Measurements from ENCODE around the gene MACROD1. TPM values are rescaled to one million over a fixed set of nuclear protein-coding genes. Genes with fewer than 3 reads are reported as not detected.
A peak's percentile ranks its signal among the peaks of the same experiment; 100 is the strongest.

MACROD1 gene
- total and polyA plus RNA-seq, 9 of the 15 experiments (the other 6 are each of a cell fraction or from before 2014, with no cell fraction given): 1.1 to 60.0 (median 26.4) TPM

DNA sequence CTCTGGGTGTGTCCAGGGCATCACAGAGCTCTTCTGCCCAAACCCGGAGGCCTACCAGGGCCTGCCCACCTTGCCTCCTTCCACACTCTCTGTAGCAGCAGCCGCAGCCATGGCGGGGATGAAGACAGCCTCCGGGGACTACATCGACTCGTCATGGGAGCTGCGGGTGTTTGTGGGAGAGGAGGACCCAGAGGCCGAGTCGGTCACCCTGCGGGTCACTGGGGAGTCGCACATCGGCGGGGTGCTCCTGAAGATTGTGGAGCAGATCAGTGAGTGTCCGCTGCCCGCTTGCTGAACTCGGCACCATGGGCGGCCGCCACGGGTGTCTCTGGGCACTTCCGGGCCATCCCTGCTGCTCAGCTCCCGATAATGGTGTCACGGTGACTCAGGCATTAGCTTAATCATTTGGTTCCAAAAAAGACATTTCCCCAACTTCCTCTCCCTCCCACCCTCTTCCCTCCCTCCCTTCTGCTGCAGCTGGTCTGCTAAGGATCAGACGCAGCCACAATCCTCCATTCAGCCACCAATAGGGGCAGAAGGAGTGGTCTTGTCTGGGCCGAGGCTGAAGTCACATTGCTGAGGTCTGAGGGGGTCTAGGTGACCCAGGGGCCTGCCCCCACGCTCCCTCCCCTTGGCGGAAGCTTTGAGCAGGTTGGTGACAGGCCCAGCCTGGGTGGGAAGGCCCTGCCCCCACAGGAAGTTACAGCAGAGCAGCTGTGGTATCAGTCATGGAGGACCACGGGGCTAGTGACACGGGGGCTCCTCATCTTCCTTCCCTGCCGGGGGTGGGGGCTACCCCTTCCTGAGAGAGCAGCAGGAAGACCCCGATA is 41.6 kb upstream of the MACROD1 start (continued):
- TF ChIP-seq SRSF7 (optimal IDR thresholded peaks at IDR 0.05; ENCODE audit: low read depth, low read length): no peak
- no peak for TF ChIP-seq ZNF717 (CRISPR knock-in tag; IDR thresholded peaks at IDR 0.05)
- TF ChIP-seq, protein P1, sequence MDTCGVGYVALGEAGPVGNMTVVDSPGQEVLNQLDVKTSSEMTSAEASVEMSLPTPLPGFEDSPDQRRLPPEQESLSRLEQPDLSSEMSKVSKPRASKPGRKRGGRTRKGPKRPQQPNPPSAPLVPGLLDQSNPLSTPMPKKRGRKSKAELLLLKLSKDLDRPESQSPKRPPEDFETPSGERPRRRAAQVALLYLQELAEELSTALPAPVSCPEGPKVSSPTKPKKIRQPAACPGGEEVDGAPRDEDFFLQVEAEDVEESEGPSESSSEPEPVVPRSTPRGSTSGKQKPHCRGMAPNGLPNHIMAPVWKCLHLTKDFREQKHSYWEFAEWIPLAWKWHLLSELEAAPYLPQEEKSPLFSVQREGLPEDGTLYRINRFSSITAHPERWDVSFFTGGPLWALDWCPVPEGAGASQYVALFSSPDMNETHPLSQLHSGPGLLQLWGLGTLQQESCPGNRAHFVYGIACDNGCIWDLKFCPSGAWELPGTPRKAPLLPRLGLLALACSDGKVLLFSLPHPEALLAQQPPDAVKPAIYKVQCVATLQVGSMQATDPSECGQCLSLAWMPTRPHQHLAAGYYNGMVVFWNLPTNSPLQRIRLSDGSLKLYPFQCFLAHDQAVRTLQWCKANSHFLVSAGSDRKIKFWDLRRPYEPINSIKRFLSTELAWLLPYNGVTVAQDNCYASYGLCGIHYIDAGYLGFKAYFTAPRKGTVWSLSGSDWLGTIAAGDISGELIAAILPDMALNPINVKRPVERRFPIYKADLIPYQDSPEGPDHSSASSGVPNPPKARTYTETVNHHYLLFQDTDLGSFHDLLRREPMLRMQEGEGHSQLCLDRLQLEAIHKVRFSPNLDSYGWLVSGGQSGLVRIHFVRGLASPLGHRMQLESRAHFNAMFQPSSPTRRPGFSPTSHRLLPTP (IDR thresholded peaks at IDR 0.05; ENCODE audit: borderline replicate concordance, extremely low read depth, insufficient read length): no peak
- TF ChIP-seq, protein P2, sequence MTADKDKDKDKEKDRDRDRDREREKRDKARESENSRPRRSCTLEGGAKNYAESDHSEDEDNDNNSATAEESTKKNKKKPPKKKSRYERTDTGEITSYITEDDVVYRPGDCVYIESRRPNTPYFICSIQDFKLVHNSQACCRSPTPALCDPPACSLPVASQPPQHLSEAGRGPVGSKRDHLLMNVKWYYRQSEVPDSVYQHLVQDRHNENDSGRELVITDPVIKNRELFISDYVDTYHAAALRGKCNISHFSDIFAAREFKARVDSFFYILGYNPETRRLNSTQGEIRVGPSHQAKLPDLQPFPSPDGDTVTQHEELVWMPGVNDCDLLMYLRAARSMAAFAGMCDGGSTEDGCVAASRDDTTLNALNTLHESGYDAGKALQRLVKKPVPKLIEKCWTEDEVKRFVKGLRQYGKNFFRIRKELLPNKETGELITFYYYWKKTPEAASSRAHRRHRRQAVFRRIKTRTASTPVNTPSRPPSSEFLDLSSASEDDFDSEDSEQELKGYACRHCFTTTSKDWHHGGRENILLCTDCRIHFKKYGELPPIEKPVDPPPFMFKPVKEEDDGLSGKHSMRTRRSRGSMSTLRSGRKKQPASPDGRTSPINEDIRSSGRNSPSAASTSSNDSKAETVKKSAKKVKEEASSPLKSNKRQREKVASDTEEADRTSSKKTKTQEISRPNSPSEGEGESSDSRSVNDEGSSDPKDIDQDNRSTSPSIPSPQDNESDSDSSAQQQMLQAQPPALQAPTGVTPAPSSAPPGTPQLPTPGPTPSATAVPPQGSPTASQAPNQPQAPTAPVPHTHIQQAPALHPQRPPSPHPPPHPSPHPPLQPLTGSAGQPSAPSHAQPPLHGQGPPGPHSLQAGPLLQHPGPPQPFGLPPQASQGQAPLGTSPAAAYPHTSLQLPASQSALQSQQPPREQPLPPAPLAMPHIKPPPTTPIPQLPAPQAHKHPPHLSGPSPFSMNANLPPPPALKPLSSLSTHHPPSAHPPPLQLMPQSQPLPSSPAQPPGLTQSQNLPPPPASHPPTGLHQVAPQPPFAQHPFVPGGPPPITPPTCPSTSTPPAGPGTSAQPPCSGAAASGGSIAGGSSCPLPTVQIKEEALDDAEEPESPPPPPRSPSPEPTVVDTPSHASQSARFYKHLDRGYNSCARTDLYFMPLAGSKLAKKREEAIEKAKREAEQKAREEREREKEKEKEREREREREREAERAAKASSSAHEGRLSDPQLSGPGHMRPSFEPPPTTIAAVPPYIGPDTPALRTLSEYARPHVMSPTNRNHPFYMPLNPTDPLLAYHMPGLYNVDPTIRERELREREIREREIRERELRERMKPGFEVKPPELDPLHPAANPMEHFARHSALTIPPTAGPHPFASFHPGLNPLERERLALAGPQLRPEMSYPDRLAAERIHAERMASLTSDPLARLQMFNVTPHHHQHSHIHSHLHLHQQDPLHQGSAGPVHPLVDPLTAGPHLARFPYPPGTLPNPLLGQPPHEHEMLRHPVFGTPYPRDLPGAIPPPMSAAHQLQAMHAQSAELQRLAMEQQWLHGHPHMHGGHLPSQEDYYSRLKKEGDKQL (CRISPR knock-in tag; IDR thresholded peaks at IDR 0.05; ENCODE audit: borderline replicate concordance): no peak
- TF ChIP-seq ZSCAN32 (CRISPR knock-in tag; IDR thresholded peaks at IDR 0.05): no peak
- no peak for TF ChIP-seq FOXP1 (CRISPR knock-in tag; IDR thresholded peaks at IDR 0.05)
- peak; percentile 79 for TF ChIP-seq POLR2AphosphoS5 (IDR thresholded peaks at IDR 0.05; ENCODE audit: control insufficient read depth, insufficient read depth, low read depth, low read length)
- peak; percentile 50; the same call in 1 of the 2 replicates for TF ChIP-seq E2F3 (CRISPR knock-in tag; IDR thresholded peaks at IDR 0.05)
- TF ChIP-seq ZNF263 (CRISPR knock-in tag; IDR thresholded peaks at IDR 0.05; ENCODE audit: borderline replicate concordance): peak; percentile 48
- TF ChIP-seq, protein P3, sequence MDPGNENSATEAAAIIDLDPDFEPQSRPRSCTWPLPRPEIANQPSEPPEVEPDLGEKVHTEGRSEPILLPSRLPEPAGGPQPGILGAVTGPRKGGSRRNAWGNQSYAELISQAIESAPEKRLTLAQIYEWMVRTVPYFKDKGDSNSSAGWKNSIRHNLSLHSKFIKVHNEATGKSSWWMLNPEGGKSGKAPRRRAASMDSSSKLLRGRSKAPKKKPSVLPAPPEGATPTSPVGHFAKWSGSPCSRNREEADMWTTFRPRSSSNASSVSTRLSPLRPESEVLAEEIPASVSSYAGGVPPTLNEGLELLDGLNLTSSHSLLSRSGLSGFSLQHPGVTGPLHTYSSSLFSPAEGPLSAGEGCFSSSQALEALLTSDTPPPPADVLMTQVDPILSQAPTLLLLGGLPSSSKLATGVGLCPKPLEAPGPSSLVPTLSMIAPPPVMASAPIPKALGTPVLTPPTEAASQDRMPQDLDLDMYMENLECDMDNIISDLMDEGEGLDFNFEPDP (CRISPR knock-in tag; IDR thresholded peaks at IDR 0.05): peak; percentile 32; the same call in 1 of the 2 replicates
- TF ChIP-seq BACH1 (tag; IDR thresholded peaks at IDR 0.05): 0 out of 2 replicates have a peak, but pooled peaks have one; percentile 49
